HepG2 (cell line): ENCODE results near the gene PTPRN. TPM values are rescaled to one million over a fixed set of nuclear protein-coding genes. Genes with fewer than 3 reads are reported as not detected.

Experiments used
- AFF4 ChIP-seq: sonication (generic); formaldehyde crosslinking; IDR thresholded peaks from 2 replicates; pipeline ENCODE4 v1.4.0; 2020; ENCODE audit warnings: missing genetic modification reagents
- CCAR2 ChIP-seq: fragments of 200-400 bp; formaldehyde crosslinking; optimal IDR thresholded peaks from 2 replicates; pipeline ENCODE3; 2018; ENCODE audit warnings: low read depth, mild to moderate bottlenecking, low read length, moderate library complexity
- CREM ChIP-seq, 2 experiments: sonication (generic) in 1 of 2; formaldehyde crosslinking in 1 of 2; IDR thresholded peaks; 2 replicates each; pipeline versions ENCODE4 v1.4.0 to v1.6.1; 2016 to 2020; ENCODE audit warnings: antibody characterized with exemption in 1 of 2, mild to moderate bottlenecking in 1 of 2, missing genetic modification reagents in 1 of 2
- MIXL1 ChIP-seq: IDR thresholded peaks from 2 replicates; pipeline ENCODE4 v1.6.1; 2016
- SMARCC2 ChIP-seq: fragments of 450-650 bp; IDR thresholded peaks from 2 replicates; pipeline ENCODE4 v1.6.1; 2017; ENCODE audit warnings: antibody characterized with exemption, mild to moderate bottlenecking
- SRSF4 ChIP-seq: fragments of 200-400 bp; formaldehyde crosslinking; IDR thresholded peaks from one replicate; pipeline ENCODE4 v1.6.1; 2018; ENCODE audit warnings: mild to moderate bottlenecking, low read depth, low read length, moderate library complexity; ENCODE audit not compliant: poor library complexity, severe bottlenecking
- TCF7 ChIP-seq: sonication (generic); IDR thresholded peaks from 2 replicates; pipeline ENCODE4 v1.6.1; 2016; ENCODE audit warnings: antibody characterized with exemption, low read depth
- ZFP62 ChIP-seq: sonication (generic); formaldehyde crosslinking; IDR thresholded peaks from 2 replicates; pipeline ENCODE4 v1.4.0; 2020; ENCODE audit warnings: missing genetic modification reagents
- ZFP82 ChIP-seq: sonication (generic); formaldehyde crosslinking; IDR thresholded peaks from 2 replicates; pipeline ENCODE4 v1.5.1; 2020; ENCODE audit warnings: mild to moderate bottlenecking, missing genetic modification reagents, borderline replicate concordance
- ZNF367 ChIP-seq: sonication (generic); formaldehyde crosslinking; IDR thresholded peaks from 2 replicates; pipeline ENCODE4 v1.4.0; 2020; ENCODE audit warnings: missing genetic modification reagents, borderline replicate concordance
- polyA plus RNA-seq, 8 experiments: library from polyadenylated mRNA; depleted of rRNA in 3 of 8; stranded (reverse) in 7 of 8; unstranded in 1 of 8; fragments of >200 nt; fragmentation: Illumina TruSeq in 4 of 8; extraction: Trizol in 4 of 8; gene quantifications; 2 replicates each; pipeline versions ENCODE4 v1.2.1 to v1.2.3, GENCODE V29; 2011 to 2016; ENCODE audit warnings: low read depth in 4 of 8, missing spikeins in 1 of 8, mixed read lengths in 1 of 8; ENCODE audit not compliant: insufficient read depth in 1 of 8
- total RNA-seq, 5 experiments: library from RNA; depleted of rRNA; stranded (reverse); fragments of >200 nt; fragmentation: Illumina TruSeq; extraction: Trizol; gene quantifications; 2 replicates each; pipeline ENCODE4 v1.2.3, GENCODE V29; 2016; ENCODE audit warnings: low read depth in 1 of 5
- TF ChIP-seq, protein P1 (sequence below): sonication (generic); formaldehyde crosslinking; IDR thresholded peaks from 2 replicates; pipeline ENCODE4 v1.5.1; 2020; ENCODE audit warnings: mild to moderate bottlenecking, missing genetic modification reagents, moderate library complexity
- TF ChIP-seq, protein P2 (sequence below): sonication (generic); formaldehyde crosslinking; conservative IDR thresholded peaks from 2 replicates; pipeline ENCODE4 v1.8.0; 2022; ENCODE audit warnings: mild to moderate bottlenecking, moderate library complexity, missing genetic modification reagents
- TF ChIP-seq, protein P3 (sequence below): sonication (generic); formaldehyde crosslinking; IDR thresholded peaks from 2 replicates; pipeline ENCODE4 v1.5.0; 2020; ENCODE audit warnings: mild to moderate bottlenecking, missing genetic modification reagents, borderline replicate concordance

The PTPRN gene
- total and polyA plus RNA-seq, 2 of the 13 experiments (the other 11 are each of a cell fraction or from before 2014, with no cell fraction given) = 0.26 TPM; not detected in 1

- TF ChIP-seq ZFP82 (CRISPR knock-in tag) (no peak), TCF7 (no peak), ZFP62 (CRISPR knock-in tag) (no peak), MIXL1 (CRISPR knock-in tag) (peak; percentile 91), CCAR2 (no peak), SRSF4 (no peak), SMARCC2 (no peak), ZNF367 (CRISPR knock-in tag) (no peak), AFF4 (no peak; the same call in 1 of the 2 replicates), CREM (IDR thresholded peaks at IDR 0.05) (peak; percentile 91), CREM (CRISPR knock-in tag; IDR thresholded peaks at IDR 0.05) (no peak)
- TF ChIP-seq, protein P1, sequence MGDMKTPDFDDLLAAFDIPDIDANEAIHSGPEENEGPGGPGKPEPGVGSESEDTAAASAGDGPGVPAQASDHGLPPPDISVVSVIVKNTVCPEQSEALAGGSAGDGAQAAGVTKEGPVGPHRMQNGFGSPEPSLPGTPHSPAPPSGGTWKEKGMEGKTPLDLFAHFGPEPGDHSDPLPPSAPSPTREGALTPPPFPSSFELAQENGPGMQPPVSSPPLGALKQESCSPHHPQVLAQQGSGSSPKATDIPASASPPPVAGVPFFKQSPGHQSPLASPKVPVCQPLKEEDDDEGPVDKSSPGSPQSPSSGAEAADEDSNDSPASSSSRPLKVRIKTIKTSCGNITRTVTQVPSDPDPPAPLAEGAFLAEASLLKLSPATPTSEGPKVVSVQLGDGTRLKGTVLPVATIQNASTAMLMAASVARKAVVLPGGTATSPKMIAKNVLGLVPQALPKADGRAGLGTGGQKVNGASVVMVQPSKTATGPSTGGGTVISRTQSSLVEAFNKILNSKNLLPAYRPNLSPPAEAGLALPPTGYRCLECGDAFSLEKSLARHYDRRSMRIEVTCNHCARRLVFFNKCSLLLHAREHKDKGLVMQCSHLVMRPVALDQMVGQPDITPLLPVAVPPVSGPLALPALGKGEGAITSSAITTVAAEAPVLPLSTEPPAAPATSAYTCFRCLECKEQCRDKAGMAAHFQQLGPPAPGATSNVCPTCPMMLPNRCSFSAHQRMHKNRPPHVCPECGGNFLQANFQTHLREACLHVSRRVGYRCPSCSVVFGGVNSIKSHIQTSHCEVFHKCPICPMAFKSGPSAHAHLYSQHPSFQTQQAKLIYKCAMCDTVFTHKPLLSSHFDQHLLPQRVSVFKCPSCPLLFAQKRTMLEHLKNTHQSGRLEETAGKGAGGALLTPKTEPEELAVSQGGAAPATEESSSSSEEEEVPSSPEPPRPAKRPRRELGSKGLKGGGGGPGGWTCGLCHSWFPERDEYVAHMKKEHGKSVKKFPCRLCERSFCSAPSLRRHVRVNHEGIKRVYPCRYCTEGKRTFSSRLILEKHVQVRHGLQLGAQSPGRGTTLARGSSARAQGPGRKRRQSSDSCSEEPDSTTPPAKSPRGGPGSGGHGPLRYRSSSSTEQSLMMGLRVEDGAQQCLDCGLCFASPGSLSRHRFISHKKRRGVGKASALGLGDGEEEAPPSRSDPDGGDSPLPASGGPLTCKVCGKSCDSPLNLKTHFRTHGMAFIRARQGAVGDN = peak; percentile 83
- TF ChIP-seq, protein P2, sequence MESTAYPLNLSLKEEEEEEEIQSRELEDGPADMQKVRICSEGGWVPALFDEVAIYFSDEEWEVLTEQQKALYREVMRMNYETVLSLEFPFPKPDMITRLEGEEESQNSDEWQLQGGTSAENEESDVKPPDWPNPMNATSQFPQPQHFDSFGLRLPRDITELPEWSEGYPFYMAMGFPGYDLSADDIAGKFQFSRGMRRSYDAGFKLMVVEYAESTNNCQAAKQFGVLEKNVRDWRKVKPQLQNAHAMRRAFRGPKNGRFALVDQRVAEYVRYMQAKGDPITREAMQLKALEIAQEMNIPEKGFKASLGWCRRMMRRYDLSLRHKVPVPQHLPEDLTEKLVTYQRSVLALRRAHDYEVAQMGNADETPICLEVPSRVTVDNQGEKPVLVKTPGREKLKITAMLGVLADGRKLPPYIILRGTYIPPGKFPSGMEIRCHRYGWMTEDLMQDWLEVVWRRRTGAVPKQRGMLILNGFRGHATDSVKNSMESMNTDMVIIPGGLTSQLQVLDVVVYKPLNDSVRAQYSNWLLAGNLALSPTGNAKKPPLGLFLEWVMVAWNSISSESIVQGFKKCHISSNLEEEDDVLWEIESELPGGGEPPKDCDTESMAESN (CRISPR knock-in tag) = peak; percentile 78
- TF ChIP-seq, protein P3, sequence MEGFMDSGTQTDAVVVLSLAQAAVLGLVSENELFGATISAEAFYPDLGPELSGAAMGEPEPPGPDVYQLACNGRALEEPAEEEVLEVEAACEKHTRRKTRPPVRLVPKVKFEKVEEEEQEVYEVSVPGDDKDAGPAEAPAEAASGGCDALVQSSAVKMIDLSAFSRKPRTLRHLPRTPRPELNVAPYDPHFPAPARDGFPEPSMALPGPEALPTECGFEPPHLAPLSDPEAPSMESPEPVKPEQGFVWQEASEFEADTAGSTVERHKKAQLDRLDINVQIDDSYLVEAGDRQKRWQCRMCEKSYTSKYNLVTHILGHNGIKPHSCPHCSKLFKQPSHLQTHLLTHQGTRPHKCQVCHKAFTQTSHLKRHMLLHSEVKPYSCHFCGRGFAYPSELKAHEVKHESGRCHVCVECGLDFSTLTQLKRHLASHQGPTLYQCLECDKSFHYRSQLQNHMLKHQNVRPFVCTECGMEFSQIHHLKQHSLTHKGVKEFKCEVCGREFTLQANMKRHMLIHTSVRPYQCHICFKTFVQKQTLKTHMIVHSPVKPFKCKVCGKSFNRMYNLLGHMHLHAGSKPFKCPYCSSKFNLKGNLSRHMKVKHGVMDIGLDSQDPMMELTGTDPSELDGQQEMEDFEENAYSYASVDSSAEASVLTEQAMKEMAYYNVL (CRISPR knock-in tag) = no peak
Measured at GRCh38 chr2:219249203-219249980, 59.8 kb downstream of the PTPRN start (continued).
